ENCODE data around the gene PDE11A.

- TF ChIP-seq POLR2A (IDR thresholded peaks at IDR 0.05; ENCODE audit: low read depth, low read length) (no peak), TAF1 (IDR thresholded peaks at IDR 0.05; ENCODE audit: borderline replicate concordance, low read depth, low read length) (no peak), POLR2AphosphoS5 (IDR thresholded peaks at IDR 0.05; ENCODE audit: low read depth, low read length) (no peak)
Observed at GRCh38 chr2:177598326-177599138, 474.0 kb downstream of the PDE11A start.

Measured in GM12892 (cell line).